HG02759 (cell line): ENCODE data around the gene ZFP91.

Source experiments
- ATAC-seq: cut with Tn5 transposase; IDR thresholded peaks from one replicate; pipeline ENCODE4 v1.9.1; 2021; ENCODE audit warnings: mild to moderate bottlenecking, moderate library complexity; ENCODE audit not compliant: unreplicated experiment

The ZFP91 gene

GRCh38 chr11:58658623-58659022, 79.8 kb downstream of the ZFP91 start:
- ATAC-seq, result no peak

GRCh38 chr11:58659404-58659803, 80.5 kb downstream of the ZFP91 start:
- ATAC-seq, result no peak

- ATAC-seq, result no peak
These were observed 81.2 kb downstream of the ZFP91 start for GRCh38 chr11:58659910-58660570.
